ENCODE results near the gene MKNK1.

Gene MKNK1

DNA sequence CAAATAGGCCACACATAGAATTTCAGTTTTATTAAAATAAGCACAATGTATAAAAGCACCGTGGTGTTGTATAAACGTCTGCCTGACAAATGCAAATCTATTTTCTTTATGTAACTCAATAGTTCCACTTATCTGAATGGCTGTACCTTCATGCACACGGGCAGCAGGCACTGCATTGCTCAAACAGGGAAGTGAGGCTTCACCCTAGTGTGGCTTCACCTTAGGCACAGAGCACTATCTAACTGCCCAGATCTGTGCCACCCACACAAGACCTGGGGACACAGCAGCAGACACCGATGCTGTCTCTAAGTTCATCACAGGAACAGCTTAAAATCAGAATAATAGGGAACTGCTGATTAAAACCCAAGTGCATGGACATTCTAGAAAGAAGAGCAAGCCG is 46.7 kb downstream of the MKNK1 start:
- no peak for DNase-seq

DNA sequence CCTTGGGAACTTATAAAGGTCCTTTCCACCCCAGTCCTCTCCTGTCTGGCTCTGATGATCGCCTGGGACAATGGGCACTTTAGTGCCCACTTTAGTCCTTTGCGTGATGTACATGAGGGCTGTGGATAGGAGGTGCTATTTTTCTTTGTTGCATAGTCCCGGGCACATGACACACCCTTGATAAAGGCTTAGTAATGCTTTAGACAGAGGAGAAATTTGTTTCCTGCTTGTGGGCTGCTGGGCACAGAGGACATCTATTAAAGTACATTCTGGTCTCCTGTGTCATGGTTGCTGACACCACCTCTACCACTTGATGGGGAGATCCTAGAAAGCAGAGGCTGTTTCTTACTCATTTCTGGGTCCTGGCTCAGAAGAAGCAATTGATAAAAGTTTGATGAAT is 47.2 kb downstream of the MKNK1 start:
- no peak for DNase-seq

DNA sequence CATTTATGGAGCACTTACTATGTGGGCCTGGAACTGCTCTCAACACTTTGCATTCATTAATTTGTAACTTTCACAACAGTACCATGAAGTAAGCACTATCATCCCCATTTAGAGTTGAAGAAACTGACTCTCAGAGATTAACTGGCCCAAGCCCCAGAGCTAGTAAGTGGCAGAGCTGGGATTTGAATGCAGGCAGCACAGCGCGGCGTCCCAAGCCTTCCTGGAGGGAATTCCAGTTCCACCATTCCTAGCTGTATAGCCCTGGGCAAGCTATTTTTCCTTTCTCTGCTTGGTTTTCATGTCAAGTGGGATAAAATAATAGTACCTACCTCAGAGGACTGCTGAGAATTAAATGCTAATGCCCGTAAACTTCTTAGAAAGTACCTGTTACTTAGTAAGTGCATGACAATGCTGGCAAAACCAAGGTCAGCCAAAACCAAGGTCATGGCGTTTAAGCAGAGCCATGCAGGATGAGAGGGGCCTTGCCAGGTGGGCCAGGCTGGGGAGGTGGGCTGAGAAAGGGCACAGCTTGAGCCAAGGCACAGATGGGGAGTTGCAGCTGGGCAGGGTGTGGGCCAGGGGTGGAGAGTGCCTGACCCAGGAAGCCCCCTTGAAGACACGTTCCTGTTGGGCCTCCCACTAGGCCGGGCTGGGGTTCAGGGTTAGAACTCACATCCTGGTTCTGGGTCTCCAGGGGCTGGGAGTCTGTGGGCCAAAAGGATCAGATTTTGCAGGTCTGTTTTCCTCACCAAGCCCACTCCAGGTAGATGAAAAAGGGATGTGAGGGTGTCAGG is 48.0 kb downstream of the MKNK1 start:
- no peak for DNase-seq

DNA sequence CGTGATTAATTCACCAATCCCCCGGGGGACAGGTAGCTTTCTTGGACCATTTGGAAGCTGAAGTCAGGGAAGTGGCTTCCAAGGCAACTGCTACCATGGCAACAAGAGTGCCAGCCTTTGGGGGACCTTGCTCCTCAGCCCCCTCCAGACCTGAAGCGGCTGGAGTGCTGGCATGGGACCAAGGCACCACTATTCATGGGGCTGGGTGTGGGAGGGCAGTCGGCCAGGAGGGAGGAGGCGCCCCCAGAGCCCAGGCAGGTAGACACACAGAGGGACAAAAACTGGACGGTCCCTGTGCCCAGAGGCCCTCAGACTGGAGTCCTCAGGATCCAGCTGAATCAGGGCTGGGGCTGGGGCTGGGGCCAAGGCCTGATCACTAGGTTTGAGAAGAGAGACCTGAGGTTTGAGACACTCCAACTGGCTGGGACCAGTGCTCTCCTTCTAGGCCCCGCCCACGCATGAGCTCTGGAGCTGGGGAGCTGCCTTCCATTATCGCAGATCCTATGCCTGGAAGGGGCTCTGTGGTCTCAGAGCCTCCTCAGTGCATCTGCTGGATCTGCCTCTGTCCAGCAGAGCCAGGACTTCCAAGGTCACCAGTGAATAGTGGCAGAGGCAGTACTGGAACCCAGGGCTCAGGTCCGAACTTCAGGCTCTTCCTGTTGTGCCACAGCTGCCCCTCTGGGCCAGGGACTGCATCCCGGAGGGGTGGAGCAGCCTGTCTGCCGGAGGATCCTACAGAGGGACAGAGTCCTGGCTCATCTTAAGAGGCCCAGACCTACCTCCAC is 49.3 kb downstream of the MKNK1 start:
- DNase-seq: peak; percentile 82

DNA sequence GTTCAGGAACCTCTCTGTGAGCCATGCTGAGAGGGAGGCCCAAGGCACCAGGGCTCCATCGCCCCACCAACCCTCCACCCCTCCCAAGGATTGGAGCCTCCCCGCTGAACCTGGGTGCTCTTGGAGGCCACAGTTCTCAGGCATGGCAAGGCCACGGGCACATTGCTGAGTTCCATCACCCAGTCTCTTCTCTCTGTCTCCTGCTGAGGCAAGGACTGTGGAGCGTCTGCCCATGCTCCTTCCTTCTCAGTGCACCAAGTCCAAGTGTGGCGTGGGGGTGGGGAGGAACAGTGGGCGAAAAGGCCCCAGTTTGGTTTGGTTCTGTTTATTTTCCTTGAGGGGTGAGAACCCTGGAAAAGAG is 49.9 kb downstream of the MKNK1 start:
- no peak for DNase-seq

DNA sequence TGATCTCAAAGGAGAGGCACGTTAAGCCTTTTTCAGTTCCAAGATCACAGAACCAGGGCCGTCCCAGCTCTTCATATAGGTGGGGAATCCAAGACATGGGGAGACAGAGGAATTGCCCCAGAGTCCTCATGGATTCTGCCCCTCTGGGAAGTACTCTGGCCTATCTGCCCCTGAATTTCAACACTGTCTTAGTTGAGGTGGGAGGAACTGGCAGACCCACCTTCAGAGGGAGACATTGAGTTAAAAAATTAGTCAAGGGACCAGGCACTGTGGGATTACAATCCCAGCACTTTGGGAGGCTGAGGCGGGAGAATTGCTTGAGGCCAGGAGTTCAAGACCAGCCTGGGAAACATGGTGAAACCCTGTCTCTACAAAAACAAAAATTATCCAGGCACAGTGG is 50.6 kb downstream of the MKNK1 start:
- peak; percentile 23 for DNase-seq

DNA sequence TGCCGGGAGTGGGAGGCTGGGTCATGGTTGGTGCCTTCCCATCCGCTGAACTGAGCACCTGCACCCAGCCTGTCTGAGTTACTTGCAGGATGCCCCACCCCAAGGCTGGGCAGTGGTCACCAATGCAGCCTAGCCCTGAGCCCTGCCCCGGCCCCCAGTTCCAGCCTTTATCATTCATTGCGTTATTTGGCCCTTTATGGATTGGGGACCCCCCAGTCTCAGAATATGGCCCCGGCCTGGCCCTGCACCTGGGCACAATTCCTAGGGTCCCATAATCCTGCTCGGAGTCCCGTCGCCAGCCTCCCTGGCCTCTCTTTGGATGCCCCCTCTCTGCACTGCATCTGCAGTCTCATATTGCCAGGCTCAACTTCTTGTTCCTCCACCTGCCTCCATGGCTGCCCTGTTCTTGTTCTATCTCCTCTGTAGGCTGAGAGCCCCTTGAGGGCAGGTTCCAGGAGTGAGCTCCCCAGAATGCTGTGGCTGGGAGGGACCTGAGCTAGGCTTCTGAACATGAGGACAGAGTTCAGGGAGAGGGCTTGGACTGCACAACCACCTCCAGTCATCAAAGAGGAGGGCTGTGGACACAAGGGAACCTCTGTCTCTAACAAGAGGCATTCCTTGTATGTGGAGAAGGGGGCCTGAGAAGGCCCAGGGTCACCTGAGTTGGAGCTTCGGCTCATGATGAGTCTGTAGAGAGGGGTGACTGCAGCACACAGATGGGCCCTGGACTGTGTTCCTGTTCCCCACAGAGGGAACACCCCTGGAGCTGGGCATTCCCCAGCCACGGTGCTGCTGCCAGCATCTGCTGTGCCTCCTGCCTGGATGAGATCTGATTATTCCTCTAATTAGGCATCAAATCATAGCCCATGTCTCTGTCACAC is 51.5 kb downstream of the MKNK1 start:
- DNase-seq: peak; percentile 70

DNA sequence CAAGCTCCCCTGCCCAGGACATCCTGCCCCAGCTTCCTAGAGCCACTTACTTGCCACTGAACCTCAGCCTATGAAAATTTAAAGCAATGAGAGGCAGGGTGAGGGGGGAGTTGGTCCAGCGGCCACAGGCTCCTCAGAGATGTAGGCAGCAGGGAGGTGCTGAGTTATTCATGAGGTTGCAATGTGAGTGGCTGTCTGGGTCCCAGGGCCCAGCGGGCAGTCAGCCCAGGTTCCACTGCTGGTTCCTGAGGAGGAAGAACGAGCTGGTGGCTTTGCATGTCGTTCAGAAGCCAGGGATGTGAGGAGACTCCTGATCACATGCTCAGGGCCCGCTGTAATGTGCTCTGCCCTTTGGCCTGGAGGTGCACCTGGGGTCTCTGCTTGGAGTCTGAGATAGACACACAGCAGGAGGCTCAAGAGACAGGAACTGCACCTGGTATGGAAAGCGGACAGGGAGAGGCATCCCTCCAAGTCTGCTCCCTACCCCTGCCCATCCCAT is 52.4 kb downstream of the MKNK1 start, which contains the start of gene KNCN:
Gene KNCN, minus strand, starts transcription at position 51 of the 499 bp plus-strand sequence. CDS start 432 bp downstream, outside the sequence.
- no peak for DNase-seq

DNA sequence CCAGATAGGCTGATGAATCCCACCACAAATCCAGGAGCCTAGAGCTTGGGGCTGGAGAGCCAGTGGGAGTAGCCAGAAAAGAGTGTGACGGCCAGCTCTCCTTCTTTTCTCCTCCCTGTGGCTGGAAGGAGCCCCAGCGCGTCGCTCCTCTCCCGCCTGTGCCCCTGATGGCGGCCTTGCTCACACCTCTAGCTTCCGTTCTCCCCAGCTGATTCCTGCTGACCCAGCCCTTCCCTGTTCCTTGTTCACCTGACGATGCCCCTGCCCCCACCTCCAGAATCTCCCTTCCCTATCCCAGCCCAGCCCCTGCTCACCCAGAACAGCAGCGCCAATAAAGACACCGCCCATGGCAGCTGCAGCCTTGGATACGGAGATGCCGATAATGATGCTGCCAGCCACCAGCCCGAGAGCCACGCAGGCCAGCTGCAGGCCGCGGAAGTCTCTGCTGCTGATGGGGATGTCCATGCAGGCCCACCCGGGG is 53.3 kb downstream of the MKNK1 start:
- DNase-seq: peak; percentile 29

DNA sequence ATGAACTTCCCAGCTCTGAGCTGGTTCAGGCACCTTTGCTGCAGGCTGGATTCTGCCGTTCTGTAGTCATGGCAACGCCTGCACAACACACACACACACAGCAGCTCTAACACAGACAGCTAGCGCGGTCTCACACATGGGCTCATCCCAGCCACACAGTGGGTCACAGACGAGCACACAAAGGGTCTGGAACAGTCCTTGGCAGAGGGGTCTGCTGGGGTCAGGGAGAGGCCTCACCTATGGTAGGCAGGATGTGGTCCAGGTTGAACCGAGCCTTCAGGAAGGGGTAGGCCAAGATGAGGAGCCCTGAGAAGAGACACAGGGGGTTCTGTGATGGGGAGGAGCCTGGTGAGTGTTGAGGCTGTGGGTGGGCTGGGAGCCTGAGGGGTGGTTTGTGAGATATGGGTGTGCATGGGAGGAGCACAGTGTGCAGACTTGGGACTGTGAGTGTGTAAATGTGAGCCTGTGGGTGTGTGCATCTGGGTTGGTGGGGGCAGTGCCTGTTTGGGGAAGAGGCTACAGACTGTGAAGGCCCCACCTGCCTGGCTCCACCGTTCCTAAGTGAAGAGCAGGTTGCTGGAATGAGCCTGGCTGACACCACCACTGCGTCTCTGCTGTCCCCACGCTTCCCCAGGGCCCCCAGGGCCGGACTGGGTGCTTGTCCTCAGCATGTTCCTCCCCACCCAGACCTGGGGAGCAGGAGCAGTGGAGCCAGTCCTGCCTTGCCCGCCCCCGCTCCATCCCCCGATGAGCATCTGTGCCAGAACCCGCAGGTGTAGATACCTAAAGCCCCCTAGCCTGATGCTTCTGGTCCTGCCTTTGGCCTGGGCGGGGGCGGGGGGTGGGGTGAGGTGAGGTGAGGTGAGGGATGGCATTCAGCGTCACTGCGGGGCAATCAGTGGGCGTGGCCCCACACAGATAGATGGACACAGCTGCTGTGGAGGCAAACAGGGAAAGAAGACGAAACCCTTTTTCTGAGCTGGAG is 54.1 kb downstream of the MKNK1 start:
- peak; percentile 46 for DNase-seq

DNA sequence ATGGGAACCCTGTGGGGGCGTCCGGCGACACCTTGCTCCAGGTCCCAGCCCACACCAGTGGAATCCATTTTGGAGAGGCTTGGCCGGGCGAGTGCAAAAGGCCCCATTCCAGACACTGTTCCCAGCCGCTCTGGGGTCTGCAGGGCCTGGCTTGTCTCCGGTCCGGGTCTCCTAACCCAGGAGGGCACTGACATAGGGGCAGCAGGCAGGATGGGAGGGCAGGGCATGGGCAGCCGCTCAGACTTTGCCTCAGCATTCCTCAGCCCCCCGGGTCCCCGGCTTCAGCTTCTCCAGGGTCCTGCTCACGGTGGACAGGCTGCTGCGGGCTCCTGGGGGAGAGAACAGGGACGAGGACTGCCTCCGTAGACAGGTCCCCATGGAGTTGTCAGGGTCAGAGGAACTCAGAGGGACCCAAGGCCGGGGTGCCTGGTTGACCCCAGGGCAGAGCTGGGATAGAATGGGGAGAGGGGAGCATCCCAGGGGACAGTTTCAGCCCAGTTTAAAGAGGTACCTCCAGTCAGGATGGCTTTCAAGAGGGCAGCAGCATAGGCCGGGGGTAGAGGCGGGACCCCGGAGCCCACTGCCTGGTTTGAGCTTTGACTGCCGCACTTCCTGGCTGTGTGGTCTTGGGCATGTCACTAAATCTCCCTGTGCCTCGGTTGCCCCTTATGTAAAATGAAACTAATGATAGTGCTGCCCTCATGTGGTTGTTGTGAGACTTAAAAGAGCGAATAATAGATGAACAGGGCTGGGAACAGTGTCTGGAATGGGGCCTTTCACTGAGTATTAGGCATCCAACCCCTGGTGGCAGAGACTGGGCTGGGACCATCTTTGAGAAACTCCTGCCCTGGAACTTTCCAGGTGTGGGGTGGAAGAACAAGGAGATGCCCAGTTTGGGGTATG is 56.3 kb downstream of the MKNK1 start:
- peak; percentile 38 for DNase-seq

DNA sequence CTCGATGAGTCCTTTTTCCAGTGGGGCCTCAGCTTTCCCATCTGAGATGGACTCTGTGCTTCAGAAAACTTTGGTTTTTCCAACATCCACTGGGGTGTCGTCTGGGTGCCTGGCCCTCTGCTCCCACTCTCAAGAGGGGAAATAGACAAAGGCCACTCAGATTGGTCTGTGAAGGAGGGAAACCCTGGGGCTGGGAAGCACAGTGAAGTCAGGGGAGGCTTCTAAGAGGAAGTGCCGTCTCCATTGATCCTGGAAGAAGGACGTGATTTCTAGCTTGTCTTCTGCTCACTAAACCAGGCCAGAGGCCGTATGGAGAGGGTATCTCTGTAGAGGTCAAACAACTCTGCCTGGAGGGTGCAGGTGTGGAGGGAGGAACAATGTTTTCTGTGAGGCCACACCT is 57.9 kb downstream of the MKNK1 start:
- no peak for DNase-seq

DNA sequence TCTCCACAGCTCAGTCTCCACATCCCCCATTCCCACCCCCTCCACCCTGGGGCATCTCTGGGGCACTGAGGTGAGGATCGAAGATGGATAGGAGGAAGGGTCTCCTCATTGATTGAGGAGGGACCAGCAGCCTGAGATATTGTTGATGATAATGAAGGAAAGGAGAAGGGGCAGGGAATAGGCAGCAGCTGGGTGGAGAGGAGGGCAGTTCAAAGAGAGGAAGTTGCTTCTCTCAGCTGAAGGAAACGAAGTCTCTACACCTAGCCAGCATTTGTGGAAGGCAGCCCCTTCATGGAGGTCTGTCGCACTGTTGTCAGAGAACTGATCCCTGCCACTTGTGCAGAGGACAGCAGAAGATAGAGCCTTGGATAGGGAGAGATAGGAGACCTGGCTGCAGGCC is 58.3 kb downstream of the MKNK1 start:
- DNase-seq: no peak

DNA sequence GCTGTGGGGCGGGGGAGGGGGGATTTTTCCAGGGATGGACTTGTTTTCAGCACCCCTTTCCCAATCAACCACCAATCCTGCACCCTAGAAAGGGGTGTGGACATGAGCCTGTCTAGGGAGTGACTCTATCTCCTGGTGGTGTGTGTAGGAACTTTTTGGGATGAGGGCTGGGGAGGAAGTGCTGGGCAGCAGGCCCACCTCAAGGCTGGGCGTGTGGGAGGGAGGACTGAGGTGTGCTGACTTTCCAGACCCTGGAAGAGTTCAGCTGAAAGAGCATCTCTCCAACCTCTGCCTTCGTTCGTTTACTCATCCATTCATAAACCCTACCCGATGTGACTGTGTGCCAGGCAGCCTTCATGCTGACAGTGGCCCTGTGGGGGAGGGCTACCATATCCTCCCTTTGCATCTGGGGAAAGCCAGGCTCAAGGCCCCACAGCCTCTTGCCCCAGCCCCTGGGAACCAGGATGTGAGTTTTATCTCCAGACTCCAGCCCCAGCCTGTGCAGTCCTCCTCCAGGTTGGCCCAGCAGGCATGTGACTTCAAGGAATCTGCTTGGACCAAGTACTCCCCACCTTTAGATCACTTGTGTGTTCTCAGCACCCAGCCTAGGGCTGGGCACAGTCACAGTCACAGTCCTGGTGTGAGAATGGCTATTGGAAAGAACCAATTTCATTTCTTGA is 59.4 kb downstream of the MKNK1 start:
- DNase-seq: no peak

DNA sequence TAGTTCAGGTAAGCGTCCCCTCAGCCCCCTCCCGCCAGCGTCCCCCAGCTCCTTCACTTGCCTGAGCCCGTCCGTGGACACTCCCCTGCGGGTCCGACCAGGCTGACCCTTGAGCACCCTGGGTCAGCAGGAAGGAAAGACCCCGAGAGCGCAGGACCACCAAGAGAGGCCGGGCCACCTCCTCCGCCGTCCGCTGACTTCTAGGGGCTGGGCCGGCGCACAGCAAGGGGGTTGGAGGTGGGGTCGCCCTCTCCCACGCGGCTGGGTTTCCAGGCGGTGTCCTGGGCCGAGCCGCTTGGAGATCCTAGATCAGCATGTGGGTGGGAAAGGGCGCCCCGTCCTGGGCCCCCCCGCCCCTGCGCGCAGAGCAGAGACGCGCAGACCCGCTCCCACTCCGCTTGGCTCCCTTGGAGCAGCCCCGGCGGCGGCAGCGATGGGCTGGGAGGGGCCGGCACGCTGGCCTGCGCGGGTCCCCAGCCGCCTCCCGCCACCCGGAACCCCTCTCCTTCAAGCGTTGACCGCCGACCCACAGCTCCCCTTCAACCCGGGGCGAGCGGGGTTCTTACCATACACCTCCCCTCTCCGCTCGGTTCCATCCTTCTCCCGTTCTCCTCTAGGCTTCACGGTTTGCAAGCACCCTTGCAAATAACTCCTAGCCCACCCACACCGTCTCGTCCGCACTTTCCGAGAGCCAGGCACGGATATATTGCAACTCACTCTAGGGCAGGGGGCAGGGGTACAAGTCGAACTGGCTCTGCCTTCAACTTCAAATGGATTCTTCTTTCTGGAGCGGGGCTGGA is 60.1 kb downstream of the MKNK1 start:
- peak; percentile 17 for DNase-seq

DNA sequence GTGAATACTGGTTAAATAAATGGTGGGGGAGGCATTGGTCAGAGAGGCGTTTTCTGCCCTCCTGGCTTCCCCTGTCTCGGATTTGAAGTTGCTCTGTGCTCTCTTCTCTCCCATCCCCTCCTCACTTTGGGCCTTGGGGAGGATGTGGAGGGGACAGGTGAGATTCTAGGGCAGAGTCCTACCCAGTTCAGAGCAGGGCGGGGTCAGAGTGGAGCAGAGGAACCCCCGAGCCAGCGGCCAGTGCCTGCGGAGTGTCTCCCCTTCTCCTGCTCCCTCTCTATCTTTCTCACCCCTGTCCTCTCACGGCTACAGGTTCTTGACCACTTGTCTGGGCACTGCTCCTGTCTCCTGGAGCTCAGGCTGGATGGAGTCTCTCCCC is 60.7 kb downstream of the MKNK1 start:
- no peak for DNase-seq

DNA sequence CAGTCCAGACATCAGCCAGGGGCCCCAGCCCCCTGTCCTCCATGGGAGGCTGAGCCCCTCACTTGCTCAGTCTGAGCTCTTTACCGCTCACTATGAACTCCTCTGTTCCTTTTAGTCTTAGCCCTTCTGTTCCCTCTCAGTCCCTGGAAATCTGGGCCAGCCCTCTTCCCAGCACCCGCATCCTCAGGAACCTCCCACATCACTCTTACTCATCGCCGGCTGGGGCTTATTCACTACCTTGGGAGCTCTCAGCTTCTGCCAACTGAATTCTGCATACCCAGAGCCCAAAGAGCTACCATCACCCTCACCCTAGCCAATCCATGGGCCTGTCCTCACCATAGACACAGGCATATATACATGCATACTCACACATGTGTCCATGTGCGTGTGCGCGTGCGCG is 64.1 kb downstream of the MKNK1 start:
- DNase-seq: no peak

DNA sequence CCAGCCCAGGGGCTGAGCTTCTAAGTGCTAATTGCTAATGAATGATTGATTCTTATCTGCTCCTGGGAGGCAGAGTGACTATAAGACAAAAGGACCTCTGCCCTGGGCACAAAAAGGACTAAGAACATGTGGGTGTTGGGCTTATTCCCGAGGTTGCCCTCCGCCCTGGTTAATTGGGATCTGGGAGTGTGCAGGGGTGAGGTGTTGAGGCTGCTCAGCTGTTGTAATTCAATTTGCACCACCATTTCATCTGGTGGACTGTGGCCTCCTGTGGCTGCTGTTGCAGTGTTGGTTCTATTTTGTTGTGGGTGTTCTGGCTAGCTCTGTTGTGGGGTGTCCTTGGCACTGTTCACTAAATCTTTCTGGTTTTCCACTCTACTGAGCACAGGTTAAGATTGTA is 65.9 kb downstream of the MKNK1 start:
- no peak for DNase-seq

DNA sequence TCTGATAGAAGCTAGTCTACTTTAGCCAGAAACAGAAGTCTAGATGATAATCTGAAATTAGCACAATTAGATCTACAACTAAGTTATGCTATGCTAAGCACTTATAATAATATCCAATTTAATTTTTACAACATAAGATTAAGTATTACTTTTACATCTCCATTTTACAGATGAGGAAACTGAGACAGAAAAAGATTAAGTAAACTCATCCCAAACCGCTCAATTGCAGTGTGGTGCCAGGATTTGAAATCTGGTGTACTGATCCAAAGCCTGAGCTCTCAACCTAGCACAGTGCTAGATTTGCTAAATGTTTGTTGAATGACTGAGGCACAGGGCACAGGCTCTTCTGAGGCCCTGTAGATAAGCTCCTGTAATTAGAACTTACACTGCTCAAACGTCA is 66.4 kb downstream of the MKNK1 start:
- DNase-seq: no peak

All from NCI-H69 (cell line).